Measurements from ENCODE around the gene COPS8.

COPS8 gene

GRCh38 chr2:237102428-237102827 is 16.7 kb downstream of the COPS8 start:
- no peak for DNase-seq

- no peak for DNase-seq
These were observed 23.8 kb downstream of the COPS8 start for GRCh38 chr2:237109421-237109934.

DNA sequence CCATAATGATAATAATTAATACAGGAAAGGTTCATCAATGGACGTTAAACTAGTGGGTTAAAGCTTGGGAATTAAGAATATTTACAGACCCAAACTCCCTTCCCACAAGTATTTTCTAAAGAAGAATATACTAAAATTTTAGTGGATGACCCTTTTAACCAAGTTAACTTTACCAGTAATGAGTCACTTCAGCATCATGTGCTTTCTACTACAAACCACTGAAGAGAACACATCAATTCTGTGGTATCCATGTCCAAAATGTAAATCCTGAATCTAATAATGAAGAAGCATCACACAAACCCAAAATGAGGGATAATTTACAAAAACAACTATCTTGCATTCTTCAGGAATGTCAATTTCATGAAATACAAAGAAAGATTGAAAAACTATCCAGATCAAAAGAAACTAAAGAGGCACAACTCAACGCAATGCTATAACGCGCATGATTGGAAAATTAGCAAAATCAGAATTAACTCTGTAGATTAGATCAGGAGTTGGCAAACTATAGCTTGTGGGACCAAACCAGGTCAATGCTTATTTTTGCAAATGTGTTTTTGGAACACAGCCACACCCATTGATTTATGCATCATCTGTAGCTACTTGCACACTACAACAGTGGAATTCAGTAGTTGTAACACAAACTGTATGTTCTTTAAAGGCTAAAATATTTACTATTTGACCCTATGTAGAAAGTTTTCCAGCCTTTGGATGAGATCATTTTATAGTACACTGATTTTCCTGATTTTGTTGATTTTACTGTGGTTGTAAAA is 27.5 kb downstream of the COPS8 start:
- DNase-seq: no peak

GRCh38 chr2:237115870-237116269 is 30.2 kb downstream of the COPS8 start:
- no peak for DNase-seq

DNA sequence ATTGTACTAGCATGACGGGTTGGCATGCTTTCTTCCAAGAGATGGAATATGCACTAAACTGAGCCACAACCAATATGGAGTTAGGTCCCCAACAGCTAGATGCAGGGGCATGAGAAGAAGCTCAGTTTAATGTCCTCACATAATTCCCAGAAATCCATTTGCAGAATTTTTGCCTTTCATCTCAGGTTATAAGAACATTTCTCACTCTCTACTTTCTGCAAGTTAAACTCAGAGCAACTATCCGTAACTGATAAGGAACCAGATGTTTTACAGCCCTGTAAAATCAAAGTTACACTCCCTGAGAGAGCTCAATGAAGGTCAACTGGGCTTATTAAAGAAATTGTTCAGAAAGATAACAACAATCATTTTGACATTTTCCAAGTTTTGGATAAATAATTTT is 30.7 kb downstream of the COPS8 start:
- DNase-seq: no peak

GRCh38 chr2:237118025-237118424 is 32.3 kb downstream of the COPS8 start:
- no peak for DNase-seq

DNA sequence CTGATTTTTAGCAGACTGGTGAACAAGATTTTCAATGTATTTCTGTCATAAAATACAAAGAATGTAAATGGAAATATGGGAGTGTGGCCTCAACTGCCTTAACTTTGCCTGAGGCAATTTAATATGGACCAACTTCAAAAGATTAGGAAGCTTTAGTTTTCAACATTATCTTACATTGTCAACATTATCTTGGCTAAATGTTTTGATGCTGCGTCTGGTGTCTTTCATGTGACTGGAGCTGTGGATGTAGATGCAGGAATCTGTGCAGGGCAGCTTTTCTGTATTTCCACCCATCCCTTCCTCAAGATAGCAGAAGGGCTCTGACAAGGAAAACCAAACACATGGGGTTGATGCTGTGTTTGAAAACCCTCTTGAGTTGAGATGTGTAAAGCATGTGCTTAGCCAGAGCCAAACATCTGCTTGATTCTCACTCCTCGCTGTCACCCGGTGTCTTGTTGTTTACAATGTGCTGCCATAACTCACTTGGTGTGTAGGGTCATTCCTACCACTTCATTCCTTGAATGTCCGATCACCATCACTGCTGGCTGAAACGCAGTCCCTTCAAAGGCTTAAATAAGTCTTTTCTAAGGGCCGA is 33.0 kb downstream of the COPS8 start:
- DNase-seq: no peak

- no peak for DNase-seq
These were observed 35.2 kb downstream of the COPS8 start for GRCh38 chr2:237120916-237121315.

- no peak for DNase-seq
These were observed 35.6 kb downstream of the COPS8 start for GRCh38 chr2:237121321-237121720.

DNA sequence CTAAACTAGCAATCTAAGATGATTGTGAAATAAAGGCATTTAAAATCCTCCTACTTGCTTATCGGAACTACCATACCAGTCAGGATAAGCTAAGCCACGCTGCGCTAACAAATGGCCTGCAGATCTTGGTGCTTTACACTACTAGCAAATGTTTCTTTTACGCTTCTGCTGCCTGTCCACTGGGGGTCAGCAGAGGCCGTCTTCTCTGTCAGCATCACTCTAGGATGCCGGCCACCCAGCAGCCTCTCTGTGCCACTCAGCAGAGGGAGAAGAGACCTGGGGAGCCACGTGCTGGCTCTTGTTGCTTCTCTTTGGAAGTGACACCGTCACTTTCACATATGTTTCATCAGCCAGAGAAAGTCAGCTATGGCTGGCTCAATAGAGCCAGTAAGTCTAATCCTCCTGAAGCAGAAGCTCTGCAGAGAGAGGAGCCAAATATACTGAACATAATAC is 36.6 kb downstream of the COPS8 start:
- DNase-seq: no peak

DNA sequence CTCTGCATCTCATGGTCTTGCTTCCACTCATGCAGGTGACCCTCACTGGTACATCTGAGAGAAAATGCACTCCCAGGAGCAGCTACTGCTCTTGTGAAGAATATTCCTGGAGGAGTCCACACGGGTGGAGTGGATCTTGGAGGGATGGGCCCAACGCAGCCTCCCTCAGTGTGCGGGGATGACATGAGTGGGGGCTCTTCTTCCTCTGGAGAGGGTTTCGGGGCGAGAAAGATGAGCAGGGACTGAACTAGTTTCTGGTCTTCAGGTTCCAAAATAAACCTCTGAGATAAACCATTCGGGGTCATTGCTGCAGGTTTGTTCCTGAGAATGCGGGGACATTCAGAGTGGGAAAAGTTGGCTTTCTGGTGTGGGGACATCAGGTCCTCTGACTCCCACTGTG is 39.1 kb downstream of the COPS8 start:
- no peak for DNase-seq

DNA sequence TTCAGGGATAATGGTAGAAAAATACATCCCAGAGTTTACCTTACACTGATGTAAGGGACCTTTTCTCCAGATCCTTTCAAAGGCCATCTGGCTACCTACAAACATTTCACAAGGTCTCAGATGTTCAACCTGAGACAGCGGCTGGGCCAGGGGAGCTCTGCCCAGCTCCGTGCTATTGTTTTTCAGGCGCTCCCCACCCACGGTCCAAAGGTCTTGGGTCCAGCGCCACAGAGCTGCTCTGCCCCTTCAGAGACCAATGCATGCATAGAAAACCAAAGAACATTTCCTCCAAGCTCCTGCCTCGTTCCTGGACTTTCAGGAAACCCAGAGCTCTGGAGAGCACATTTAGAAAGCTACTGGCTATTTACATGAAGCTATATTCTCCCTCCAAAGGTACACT is 40.3 kb downstream of the COPS8 start:
- no peak for DNase-seq

- no peak for DNase-seq
These were observed 41.0 kb downstream of the COPS8 start for GRCh38 chr2:237126519-237127174.

- no peak for DNase-seq
These were observed 42.5 kb downstream of the COPS8 start for GRCh38 chr2:237128026-237128703.

- DNase-seq: no peak
These were observed 43.3 kb downstream of the COPS8 start for GRCh38 chr2:237128845-237129592.

- DNase-seq: no peak
These were observed 44.1 kb downstream of the COPS8 start for GRCh38 chr2:237129625-237130263.

DNA sequence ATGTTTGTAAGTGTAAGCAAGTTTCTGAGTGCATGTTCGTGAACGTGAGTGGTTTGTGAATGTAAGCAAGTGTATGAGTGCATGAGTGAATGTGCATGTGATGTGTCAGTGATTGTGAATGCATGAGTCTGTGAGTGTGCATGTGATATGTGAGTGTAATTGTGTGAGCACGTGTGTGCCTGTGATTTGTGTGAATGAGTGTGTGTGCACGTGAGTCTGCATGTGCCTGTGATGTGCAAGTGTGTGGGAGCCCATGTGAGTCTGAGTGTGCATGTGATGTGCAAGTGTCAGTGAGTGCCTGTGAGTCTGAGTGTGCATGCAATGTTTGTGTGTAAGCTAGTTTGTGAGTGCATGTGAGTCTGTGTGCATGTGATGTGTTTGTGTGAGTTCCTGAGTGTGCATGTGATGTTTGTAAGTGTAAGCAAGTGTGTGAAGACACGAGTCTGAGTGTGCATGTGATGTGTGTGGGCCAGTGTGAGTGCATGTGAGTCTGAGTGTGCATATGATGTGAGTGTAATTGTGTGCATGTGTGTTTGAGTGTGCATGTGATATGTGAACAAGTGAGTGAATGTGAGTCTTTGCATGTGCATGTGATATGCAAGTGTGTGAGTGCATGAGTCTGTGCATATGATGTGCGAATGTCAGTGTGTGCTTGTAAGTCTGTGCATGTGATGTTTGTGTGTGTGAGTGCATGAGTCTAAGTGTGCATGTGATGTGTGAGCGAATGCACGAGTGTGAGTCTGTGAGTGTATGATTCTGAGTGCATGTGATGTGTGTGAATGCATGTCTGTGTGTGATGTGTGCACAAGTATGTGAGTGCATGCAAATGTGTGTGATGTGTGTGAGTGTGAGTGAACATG is 45.1 kb downstream of the COPS8 start:
- DNase-seq: no peak

- DNase-seq: no peak
These were observed 46.3 kb downstream of the COPS8 start for GRCh38 chr2:237131749-237132533.

DNA sequence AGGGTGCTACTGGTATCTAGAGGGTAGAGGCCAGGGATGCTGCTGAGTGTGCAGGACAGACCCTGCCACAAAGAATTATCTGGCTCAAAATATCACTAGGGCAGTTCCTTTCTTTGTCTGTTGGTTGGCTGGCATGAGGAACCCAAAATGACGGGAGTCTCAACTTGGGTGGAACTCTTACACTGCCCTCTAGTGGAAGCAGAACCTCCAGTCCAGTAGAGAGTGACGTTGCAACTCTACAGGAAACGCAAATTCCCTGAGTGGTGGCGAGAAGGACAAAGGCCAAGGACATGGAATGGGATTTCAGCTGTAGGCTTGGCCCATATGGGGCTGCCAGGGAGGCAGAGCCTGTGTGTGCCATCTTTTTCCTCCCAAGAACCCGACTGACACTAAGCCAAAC is 47.1 kb downstream of the COPS8 start:
- DNase-seq: no peak
